ENCODE measurements around the gene TCEA3. TPM values are rescaled to one million over a fixed set of nuclear protein-coding genes. Genes with fewer than 3 reads are reported as not detected.

TCEA3 gene
- polyA plus RNA-seq, 1 donor (not counting 4 experiments of a cell fraction or from before 2014, with no cell fraction given): 0.38 TPM

DNA sequence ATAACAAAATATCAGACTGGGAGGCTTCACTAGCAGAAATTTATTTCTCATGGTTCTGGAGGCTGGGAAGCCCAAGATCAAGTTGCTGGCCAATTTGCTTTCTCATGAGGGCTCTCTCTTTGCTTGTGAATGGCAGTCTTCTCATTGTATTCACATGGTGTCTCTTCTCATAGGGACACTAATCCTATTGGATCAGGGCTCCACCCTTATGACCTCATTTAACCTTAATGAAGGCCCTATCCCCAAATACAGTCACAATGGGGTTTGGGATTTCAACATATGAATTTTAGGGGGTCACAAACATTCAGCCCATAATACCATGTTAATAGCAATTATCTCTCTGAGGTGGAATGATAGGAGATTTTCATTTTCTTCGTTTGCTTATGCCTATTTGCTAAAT lies 25.3 kb downstream of the TCEA3 start:
- Histone ChIP-seq H3K79me2 (ENCODE audit: control insufficient read depth, insufficient read depth, low read length) (no peaks in the 10 kb centered on the region), H3K4me3 (ENCODE audit: control insufficient read depth in 2 of 3, extremely low read depth in 1 of 3, insufficient read depth in 2 of 3, low read depth in 1 of 3, low read length in 3 of 3) (no peak overlapping the region), H3K9me1 (ENCODE audit: control insufficient read depth, extremely low read depth, insufficient read depth, low read length) (peaks cover 2% of the 10 kb centered on the region), H4K20me1 (ENCODE audit: control insufficient read depth, extremely low read depth, insufficient read depth, low read length) (no peaks in the 10 kb centered on the region), H3K9me3 (ENCODE audit: control insufficient read depth, low read depth, low read length) (no peaks in the 10 kb centered on the region), H3K27ac (ENCODE audit: control insufficient read depth, insufficient read depth, low read length) (no peak overlapping the region), H3K27me3 (ENCODE audit: control insufficient read depth, extremely low read depth, insufficient read depth, low read length) (no peaks in the 10 kb centered on the region), H3K4me2 (ENCODE audit: control insufficient read depth, extremely low read depth, insufficient read depth, low read depth, low read length) (no peak overlapping the region), H3K4me1 (ENCODE audit: control insufficient read depth, extremely low read depth, insufficient read depth, low read length) (peaks cover 20% of the 10 kb centered on the region), H2AFZ (ENCODE audit: control insufficient read depth, low read length) (no peak overlapping the region), H3K36me3 (ENCODE audit: control insufficient read depth in 2 of 2, extremely low read depth in 1 of 2, insufficient read depth in 2 of 2, low read length in 2 of 2) (no peaks in the 10 kb centered on the region), H3K9ac (ENCODE audit: control insufficient read depth, extremely low read depth, insufficient read depth, low read length) (no peak overlapping the region)
- no peak for DNase-seq (ENCODE audit: low read depth, low spot score)
- dilution Hi-C loops (cut with MboI; ENCODE audit: extremely low pct_ligation_motif_present, low sequenced_read_pairs): no loop called here
- no peak for FAIRE-seq
- no peak for TF ChIP-seq EZH2 (IDR thresholded peaks at IDR 0.05; ENCODE audit: low read length)
- TF ChIP-seq, protein P1, sequence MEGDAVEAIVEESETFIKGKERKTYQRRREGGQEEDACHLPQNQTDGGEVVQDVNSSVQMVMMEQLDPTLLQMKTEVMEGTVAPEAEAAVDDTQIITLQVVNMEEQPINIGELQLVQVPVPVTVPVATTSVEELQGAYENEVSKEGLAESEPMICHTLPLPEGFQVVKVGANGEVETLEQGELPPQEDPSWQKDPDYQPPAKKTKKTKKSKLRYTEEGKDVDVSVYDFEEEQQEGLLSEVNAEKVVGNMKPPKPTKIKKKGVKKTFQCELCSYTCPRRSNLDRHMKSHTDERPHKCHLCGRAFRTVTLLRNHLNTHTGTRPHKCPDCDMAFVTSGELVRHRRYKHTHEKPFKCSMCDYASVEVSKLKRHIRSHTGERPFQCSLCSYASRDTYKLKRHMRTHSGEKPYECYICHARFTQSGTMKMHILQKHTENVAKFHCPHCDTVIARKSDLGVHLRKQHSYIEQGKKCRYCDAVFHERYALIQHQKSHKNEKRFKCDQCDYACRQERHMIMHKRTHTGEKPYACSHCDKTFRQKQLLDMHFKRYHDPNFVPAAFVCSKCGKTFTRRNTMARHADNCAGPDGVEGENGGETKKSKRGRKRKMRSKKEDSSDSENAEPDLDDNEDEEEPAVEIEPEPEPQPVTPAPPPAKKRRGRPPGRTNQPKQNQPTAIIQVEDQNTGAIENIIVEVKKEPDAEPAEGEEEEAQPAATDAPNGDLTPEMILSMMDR (optimal IDR thresholded peaks at IDR 0.05 in 1 of 3, IDR thresholded peaks at IDR 0.05 in 1 of 3, conservative IDR thresholded peaks at IDR 0.05 in 1 of 3; ENCODE audit: extremely low read depth in 1 of 3, insufficient read depth in 2 of 3, low read length in 3 of 3): no peak

GRCh38 chr1:23397908-23398307 lies 26.6 kb downstream of the TCEA3 start:
- no peak for DNase-seq (ENCODE audit: low read depth, low spot score)
- Histone ChIP-seq H3K4me3 (ENCODE audit: control insufficient read depth in 2 of 3, extremely low read depth in 1 of 3, insufficient read depth in 2 of 3, low read depth in 1 of 3, low read length in 3 of 3) (no peak overlapping the region), H3K4me1 (ENCODE audit: control insufficient read depth, extremely low read depth, insufficient read depth, low read length) (peaks cover 10% of the 10 kb centered on the region), H3K27me3 (ENCODE audit: control insufficient read depth, extremely low read depth, insufficient read depth, low read length) (no peaks in the 10 kb centered on the region), H4K20me1 (ENCODE audit: control insufficient read depth, extremely low read depth, insufficient read depth, low read length) (no peaks in the 10 kb centered on the region), H3K79me2 (ENCODE audit: control insufficient read depth, insufficient read depth, low read length) (no peaks in the 10 kb centered on the region), H3K9ac (ENCODE audit: control insufficient read depth, extremely low read depth, insufficient read depth, low read length) (no peak overlapping the region), H3K36me3 (ENCODE audit: control insufficient read depth in 2 of 2, extremely low read depth in 1 of 2, insufficient read depth in 2 of 2, low read length in 2 of 2) (no peaks in the 10 kb centered on the region), H3K27ac (ENCODE audit: control insufficient read depth, insufficient read depth, low read length) (no peak overlapping the region), H2AFZ (ENCODE audit: control insufficient read depth, low read length) (no peak overlapping the region), H3K4me2 (ENCODE audit: control insufficient read depth, extremely low read depth, insufficient read depth, low read depth, low read length) (no peak overlapping the region), H3K9me3 (ENCODE audit: control insufficient read depth, low read depth, low read length) (no peaks in the 10 kb centered on the region), H3K9me1 (ENCODE audit: control insufficient read depth, extremely low read depth, insufficient read depth, low read length) (no peaks in the 10 kb centered on the region)
- TF ChIP-seq, protein P1 (optimal IDR thresholded peaks at IDR 0.05 in 1 of 3, IDR thresholded peaks at IDR 0.05 in 1 of 3, conservative IDR thresholded peaks at IDR 0.05 in 1 of 3; ENCODE audit: extremely low read depth in 1 of 3, insufficient read depth in 2 of 3, low read length in 3 of 3): no peak
- TF ChIP-seq EZH2 (IDR thresholded peaks at IDR 0.05; ENCODE audit: low read length): no peak
- dilution Hi-C loops (cut with MboI; ENCODE audit: extremely low pct_ligation_motif_present, low sequenced_read_pairs): no loop called here
- FAIRE-seq: no peak

All from keratinocyte (primary cell).